NCI-H748 (cell line): ENCODE data around the gene NRM.
"Not testable (repeated sequence)": the region's sequence is repeated elsewhere in the genome, so short reads cannot be mapped to it uniquely, and the experiment has no call there.

Experiments used
- DNase-seq: peaks from one replicate; lab custom pipeline; 2025; ENCODE audit not compliant: unreplicated experiment; lab: John Stamatoyannopoulos, UW

The NRM gene

GRCh38 chr6:30672445-30673253, 18.1 kb downstream of the NRM start, which contains the start of gene DHX16:
TSS of gene DHX16 (minus strand) at chr6:30673006. CDS start at chr6:30672841, 165 bp downstream.
- DNase-seq = peak; percentile 99

DNA sequence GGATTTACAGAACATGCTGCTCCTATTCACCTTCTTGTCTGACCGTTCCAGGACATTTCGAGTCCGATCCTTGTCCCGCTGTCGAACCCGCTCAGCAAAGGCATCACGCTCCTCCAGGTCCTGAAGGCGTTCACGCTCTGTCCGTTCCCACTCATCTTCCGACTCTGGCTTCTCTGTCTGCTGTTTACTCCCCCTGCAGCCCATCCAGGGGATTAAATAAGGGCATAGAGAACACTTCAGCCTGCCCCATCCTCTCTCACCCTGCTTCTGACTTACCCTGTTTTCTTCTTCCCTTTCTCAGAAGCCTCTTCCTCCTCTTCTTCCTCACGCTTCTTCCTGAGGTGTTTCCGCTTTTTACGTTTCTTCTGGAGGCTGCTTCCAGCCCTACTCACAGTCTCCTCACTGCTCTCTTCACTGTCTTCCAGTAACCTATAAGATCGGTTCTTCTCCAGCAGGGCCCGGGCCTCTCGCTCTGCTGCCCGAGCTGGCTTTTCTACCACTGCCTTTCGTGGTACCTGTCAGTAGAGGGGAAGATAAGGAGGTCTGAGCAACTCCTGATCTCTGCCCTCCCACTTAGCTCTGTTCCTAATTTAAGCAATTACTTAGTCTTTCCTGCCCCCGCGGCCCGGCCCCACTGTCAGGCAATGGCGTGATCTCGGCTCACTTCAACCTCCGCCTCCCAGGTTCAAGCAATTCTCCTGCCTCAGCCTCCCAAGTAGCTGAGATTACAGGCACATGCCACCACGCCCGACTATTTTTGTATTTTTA, 19.8 kb downstream of the NRM start:
- no peak for DNase-seq

- not testable (repeated sequence) for DNase-seq
These were observed 24.5 kb downstream of the NRM start for GRCh38 chr6:30666300-30666699.

GRCh38 chr6:30664994-30665767, 25.6 kb downstream of the NRM start:
- DNase-seq = no peak

DNA sequence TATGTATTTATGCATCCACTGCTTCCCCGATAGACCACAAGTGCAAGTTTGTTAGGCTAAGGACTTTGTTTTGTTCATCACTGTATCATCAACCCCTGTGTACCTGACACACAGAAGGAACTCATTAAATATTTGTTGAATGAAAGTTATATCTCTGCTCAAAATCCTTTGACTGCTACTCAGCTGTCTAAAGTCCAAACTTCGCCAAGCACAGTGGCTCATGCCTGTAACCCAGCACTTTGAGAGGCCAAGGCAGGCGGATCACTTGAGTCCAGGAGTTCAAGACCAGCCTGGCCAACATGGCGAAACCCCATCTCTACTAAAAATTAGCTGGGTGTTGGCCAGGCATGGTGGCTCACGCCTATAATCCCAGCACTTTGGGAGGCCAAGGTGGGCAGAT, 32.9 kb downstream of the NRM start:
- not testable (repeated sequence) for DNase-seq

GRCh38 chr6:30657454-30657853, 33.3 kb downstream of the NRM start:
- no peak for DNase-seq

DNA sequence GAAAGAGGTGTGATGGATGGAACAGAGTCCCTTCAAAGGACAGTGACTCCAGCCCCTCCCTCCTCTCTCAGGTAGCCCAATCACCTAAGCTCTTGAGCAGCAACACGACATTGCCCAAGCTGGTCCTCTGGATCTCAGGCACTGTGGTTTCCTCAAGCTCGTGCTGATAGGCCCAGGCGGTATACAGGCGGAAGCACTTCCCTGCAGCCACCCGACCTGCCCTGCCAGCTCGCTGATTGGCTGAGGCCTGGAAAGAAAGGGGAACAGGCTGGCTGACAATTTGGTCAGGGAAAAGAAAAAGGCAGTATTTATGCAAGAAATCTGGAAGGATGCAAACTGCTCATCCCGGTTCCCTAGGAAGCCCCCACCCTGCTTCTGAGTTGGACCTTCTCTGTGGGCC, 34.3 kb downstream of the NRM start:
- no peak for DNase-seq

DNA sequence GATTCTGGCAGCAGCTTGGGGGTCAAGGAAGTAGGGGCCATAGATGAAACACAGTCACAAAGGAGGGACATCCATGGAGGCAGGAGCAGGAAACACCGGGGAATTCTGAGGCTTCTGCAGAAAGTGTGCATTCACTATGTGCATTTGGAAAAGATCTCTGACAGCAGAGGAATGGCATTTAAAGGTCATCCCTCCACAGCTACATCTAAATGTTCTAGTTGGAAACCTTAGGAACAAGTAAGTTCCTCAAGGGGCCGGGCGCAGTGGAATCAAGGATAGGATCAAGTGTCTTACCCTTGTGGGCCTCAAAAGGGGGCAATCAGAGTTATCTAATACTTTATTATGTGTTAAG, 35.1 kb downstream of the NRM start:
- DNase-seq = no peak

DNA sequence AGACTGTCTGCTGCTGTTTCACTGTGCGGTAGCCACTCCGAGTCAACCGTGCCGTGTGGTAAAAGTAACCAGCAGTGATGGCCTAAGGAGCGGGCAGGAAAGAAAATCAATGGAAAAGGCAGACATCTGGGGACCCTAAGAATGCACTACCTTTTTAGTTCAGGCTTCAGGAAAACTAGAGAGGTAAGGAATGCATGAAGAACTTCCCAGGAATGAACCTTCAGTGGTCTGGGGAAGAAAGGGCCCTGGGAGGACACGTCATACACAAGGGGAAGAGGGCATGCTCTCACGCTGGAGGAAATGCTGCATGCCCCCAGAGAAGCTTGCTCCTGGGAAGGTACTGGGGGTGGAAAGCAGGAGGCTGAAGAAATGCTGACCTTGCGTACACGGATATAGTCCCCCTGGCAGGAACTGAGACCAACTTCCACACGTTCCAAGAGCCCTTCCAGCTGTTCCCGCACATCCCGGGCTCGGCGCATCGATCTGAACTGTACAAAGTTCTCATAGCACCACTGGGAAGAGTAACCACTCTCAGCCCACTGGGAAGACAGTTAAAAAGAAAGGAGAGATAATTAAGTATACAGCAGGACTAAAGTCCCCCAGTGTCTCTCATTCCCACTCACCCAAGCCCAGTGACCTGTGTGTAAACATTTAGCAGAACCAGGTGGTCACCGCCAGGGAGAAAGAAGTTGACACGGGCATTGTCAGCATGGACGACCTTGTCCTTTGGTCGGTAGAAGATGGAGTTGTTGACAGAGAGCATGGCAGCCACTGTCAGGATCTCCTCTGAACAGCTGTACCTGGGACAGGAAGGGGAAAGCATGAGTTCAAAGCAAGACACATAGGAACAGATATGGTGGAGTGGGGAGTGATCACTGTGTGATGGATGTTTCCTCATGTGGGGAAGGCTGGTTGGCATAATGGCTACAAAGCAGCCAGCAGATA, 35.7 kb downstream of the NRM start:
- DNase-seq = no peak

DNA sequence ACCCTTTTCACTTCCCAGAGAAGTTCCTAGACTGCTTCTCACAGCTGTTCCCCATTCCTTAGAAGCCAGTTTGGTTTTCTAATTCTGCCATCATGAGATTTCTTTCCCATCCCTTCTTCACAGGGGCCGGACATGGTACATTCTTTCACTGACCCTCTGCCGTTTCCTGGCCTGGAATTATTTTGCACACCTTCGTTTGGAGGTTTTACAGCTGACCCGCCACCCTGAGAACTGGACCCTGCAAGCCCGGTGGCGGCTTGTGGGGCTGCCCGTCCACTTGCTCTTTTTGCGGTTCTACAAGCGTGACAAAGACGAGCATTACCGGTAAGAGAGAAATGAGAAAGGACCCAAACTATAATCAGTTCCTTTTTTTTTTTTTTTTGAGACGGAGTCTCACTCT, 39.6 kb downstream of the NRM start:
- DNase-seq = no peak

GRCh38 chr6:30647242-30648116, 43.3 kb downstream of the NRM start:
- DNase-seq = peak; percentile 95

DNA sequence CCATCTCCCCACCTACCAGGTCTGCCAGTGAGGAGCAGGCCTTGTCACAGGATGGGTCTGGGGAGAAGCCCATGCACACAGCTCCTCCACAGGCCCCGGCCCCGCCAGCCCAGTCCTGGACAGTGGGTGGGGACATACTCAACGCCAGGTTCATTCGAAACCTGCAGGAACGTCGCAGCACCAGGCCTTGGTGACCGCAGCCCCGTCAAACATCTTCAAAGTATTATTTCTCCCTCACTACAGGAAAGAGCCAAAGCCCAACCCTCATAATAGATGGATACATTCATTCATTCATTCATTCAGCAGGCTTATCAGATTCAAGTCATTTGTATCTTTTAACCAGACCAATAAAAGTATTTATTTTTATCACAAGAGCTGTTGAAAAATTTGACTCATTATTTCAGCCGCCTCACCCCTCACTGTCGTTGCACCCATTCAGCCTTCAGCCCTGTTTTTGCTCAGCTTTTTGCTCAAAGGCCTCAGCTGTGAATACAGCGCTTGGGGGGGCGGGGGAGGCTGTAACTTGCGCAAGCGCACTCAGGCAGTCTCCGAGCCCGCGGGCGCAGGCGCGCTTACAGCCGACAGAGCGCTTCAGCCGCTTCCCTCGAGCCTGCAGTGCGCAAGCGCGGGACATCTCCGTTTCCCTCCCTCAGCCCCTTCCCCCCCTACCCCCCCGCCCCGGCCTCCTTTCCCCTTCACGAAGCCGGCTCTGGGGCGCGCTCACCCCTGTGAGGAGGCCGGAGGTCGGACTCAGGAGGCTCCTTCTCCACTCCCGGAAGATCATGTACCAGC, 44.1 kb downstream of the NRM start, which contains the start of gene C6orf136:
C6orf136 (plus strand) TSS at position 684 of the 792 bp plus-strand sequence; CDS start at position 783, 99 bp downstream.
- DNase-seq = peak; percentile 97

DNA sequence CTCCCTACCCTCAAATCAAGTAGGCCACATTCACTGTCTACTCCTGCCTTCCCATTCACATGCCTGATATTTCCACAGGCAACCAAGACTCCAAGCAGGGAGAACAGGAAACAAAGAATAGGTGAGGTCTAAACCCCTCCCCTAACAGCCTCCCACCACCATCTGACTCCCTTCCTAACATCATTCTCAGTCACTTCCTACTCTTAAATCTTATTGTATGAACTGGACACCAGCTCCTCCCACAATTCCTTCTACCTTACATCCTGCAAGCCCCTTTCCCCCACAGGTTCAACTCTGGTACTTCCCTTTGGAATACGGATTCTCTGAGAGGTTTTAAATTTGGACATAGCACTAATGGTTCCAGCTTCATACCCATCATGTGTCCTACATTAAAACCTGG, 44.8 kb downstream of the NRM start:
- DNase-seq = no peak

- DNase-seq = no peak
These were observed 46.0 kb downstream of the NRM start for GRCh38 chr6:30644769-30645168.

GRCh38 chr6:30643656-30644055, 47.1 kb downstream of the NRM start:
- no peak for DNase-seq

GRCh38 chr6:30641048-30641447, 49.7 kb downstream of the NRM start:
- DNase-seq = no peak

GRCh38 chr6:30640481-30640880, 50.3 kb downstream of the NRM start:
- DNase-seq = no peak
